ENCODE measurements around the gene B3GNT8.

DNA sequence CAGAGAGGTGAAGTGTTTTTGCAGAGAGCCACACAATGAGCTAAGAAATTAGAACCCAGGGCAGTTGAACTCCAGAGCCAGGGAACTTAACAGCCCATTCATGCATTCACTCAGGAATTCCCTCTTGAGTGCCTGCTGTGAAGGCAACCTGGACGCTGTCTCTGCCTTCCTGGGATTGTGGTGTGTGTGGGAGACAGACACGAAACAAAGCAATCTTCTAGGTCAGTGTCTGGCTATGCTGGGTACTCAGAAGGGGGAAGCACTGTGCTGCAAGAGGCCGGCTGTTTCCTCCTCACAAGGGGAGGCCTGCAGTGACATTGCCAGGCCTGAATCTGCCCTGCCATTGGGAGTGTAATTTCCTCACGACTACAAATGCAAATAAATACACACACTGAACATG is 19.9 kb downstream of the B3GNT8 start:
- TF ChIP-seq, protein P1, sequence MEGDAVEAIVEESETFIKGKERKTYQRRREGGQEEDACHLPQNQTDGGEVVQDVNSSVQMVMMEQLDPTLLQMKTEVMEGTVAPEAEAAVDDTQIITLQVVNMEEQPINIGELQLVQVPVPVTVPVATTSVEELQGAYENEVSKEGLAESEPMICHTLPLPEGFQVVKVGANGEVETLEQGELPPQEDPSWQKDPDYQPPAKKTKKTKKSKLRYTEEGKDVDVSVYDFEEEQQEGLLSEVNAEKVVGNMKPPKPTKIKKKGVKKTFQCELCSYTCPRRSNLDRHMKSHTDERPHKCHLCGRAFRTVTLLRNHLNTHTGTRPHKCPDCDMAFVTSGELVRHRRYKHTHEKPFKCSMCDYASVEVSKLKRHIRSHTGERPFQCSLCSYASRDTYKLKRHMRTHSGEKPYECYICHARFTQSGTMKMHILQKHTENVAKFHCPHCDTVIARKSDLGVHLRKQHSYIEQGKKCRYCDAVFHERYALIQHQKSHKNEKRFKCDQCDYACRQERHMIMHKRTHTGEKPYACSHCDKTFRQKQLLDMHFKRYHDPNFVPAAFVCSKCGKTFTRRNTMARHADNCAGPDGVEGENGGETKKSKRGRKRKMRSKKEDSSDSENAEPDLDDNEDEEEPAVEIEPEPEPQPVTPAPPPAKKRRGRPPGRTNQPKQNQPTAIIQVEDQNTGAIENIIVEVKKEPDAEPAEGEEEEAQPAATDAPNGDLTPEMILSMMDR (conservative IDR thresholded peaks at IDR 0.05) = no peak
- TF ChIP-seq EZH2 (IDR thresholded peaks at IDR 0.05; ENCODE audit: low read depth) = no peak

Measured in PC-9 (cell line).